HG02678 (cell line): ENCODE results near the gene F7.

ENCODE experiments used
- ATAC-seq: cut with Tn5 transposase; IDR thresholded peaks from one replicate; pipeline ENCODE4 v1.9.1; 2021; ENCODE audit warnings: mild to moderate bottlenecking, moderate library complexity; ENCODE audit not compliant: unreplicated experiment

Gene F7

DNA sequence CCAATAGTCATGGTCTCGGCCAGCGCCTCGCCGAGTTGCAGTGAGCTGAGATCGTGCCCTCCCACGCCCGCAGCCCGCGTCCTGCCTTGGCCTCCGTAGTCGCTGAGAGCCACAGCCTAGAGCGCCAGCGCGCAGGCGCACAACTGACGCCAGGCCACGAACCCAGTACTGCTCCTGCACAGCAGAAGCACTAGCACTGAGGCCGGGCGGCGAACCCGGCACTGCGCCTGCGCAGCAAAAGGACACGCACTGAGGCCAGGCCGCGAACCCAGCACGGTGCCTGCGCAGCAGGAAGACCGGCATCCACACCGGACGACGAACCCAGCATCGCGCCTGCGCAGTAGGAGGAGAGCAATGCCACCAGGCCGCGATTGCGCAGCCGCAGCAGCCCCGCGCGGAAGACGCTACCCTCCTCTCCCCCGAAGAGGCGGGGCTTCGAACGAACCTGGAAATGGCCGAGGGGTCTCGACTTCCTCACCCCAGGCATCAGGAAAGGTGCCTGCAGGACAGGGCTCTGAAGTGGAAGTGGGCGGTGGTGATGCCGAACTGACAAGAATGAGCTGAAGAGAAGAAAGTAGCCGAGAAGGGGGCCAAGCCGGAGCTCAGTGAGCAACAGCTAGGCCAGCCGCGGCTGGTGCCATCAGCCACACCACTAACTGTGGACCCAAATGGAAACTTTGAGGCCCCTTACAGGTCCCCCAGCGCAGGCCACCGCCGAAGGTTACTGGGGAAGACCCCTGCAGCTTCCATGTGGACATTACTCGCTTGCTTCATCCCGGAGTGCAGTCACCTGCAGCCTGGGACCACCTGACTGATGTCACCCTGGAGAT, 24.5 kb downstream of the F7 start:
- no peak for ATAC-seq

DNA sequence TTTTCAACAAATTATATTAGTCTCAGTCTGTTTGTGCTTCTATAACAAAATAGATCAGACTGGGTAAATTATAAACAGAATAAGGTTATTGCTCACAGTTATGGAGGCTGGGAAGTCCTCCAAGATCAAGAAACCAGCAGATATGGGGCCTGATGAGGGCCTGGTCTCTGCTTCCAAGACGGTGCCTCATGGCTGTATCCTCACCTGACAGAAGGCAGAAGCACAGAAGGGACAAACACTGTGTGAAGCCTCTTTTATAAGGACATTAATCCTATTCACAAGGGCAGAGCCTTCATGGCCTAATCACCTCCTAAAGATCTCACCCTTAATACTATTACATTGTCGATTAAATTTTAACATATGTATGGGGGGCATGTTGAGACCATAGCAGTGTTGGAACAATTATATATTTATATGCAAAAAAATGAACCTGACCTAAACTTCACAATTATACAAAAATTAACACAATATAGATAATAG, 29.7 kb downstream of the F7 start:
- ATAC-seq = no peak

GRCh38 chr13:113137691-113138298, 32.2 kb downstream of the F7 start:
- no peak for ATAC-seq

DNA sequence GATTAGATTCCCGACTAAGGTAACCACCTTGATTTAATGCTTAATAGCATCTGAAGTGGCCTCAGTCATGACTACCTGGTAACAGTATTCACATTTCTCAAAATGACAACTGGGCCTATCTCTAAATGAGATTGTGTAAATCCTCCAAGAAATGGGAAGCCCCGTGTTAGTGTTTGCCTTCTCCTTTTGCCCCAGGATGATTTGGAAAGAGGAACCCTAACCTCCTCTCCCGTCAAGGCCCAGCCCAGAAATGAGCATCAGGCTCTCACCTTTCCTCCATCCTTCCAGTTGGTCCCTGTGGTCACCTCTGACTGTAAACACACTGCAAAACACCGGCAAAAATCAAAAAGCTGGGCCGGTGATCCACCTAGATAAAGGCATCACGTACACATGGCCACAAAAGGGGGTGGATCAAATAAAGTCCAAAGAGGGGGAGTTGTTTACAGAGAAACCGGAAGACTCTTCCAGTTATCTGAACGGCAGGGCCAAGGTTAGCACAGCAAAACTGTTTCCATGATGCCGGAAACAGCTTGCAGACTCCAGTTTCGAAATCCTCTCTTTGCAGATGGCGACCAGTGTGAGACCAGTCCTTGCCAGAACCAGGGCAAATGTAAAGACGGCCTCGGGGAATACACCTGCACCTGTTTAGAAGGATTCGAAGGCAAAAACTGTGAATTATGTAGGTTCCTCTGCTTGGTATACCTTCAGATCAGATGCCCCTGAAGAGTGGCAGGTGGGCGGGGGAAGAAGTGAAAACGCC, 33.4 kb downstream of the F7 start:
- ATAC-seq = no peak

GRCh38 chr13:113139577-113139976, 34.0 kb downstream of the F7 start:
- ATAC-seq = no peak

DNA sequence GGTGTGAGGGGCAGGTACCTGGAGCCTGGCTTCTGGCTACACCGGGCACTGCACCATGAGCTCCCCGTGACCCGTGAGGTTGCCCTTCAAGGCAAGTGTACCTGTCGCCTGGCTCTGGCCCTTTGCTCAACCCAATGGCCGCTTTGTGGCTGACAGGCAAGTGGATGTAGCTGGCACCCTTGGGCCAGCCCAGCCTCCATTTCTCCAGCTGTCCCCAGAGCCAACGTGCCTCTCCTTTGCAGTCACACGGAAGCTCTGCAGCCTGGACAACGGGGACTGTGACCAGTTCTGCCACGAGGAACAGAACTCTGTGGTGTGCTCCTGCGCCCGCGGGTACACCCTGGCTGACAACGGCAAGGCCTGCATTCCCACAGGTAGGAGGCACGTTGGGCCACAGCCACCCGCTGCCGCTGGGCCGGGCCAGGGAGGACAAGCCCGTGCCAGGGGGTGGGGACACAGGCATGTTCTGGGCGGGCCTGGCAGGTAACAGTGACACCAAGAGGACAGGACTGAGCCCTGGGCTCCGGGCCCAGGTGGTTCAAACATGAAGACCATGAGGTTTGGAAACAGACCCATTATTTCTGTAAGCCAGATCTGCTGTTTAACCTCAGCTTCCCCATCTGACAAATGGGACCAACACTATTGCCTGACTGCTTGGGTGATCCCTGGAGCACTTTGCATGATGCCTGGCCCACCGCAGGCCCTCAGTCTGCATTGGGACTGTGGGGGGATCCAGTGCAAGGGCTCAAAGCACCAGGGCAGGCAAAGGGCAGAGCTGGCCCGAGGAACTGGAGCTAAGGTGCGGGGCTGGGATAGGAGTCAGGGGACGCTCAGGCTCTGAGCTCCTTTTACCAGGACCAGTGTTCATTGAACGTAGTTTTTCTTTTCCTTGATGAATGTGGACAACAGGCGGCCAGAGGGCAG, 35.3 kb downstream of the F7 start:
- no peak for ATAC-seq

DNA sequence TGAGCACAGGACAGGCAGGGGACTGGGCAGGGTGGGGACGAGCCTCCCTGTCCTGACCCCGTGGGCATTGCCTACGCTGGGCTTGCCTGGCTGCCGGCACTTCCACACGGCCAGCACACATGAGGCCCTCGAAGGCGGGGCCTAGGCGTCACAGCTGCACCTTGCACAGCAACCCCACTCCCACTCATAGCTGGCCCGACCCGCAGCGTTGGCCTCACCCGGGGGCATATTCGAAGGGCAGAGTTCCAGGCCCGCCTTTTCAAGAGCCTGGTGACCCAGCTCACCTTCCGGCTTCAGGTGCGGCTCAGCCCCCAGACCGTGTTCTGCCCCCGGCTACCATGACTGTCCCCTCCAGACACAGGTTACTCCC, 36.0 kb downstream of the F7 start:
- no peak for ATAC-seq

- no peak for ATAC-seq
These were observed 37.3 kb downstream of the F7 start for GRCh38 chr13:113142876-113143275.

DNA sequence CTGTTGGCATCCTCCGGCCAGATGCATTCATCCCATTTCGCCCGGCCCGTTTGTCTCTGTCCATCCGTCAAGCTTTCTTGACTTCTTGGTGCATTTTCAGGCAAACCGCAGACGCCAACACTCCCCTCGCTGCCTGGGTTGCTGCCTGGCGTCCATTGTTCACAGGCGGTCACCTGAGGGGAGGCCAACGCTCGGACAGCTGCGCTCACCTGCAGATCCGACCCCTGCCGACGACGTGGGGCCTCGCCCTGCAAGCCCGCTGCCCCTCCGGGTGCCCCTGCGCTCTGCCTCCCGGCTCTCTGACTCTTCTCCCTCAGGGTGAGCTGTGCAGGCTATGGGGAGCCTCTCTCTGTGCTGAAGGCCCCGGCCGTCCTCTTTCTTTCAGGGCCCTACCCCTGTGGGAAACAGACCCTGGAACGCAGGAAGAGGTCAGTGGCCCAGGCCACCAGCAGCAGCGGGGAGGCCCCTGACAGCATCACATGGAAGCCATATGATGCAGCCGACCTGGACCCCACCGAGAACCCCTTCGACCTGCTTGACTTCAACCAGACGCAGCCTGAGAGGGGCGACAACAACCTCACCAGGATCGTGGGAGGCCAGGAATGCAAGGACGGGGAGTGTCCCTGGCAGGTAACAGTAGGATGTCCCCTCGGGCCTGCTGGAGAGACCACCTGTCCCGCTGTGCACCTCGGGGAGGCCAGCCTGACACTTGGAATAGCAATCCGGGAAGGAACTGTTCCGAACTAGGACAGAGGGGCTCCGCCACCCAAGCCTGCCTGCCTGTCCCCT, 38.1 kb downstream of the F7 start:
- no peak for ATAC-seq

DNA sequence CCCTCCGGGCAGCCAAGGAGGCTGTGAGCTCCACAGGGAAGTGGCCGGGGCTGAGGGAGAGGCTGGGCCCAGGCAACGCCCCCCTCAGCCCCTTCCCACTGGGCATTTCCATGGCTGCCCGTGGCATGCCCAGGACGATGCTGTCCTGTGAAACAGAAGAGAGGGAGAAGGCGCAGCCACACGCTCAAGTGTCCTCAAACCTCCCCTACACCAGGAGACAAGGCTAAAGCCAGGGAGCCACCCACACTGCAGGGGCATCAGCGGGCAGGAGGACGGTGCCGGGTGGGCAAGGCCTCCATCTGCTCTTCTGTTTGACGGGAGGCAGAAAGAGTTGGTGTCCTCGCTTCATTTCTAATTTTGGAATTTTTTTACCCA, 38.7 kb downstream of the F7 start:
- ATAC-seq = no peak

GRCh38 chr13:113145496-113145895, 39.9 kb downstream of the F7 start:
- no peak for ATAC-seq

GRCh38 chr13:113145911-113146598, 40.5 kb downstream of the F7 start:
- no peak for ATAC-seq

GRCh38 chr13:113146750-113147149, 41.2 kb downstream of the F7 start:
- ATAC-seq = no peak

DNA sequence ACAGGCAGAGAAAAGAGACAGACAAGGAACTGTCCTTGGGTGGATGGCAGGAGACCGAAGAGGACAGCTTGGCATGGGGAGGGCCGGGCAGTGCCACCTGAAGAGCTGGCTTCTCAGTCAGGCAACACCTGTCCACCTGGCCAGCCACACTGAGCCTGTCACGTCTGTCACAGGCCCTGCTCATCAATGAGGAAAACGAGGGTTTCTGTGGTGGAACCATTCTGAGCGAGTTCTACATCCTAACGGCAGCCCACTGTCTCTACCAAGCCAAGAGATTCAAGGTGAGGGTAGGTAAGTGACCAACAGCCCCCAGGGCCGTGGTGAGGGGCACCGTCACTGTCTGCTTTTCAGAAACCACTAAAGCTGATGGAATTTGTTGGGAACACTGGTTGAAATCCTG, 41.6 kb downstream of the F7 start:
- no peak for ATAC-seq

- no peak for ATAC-seq
These were observed 42.8 kb downstream of the F7 start for GRCh38 chr13:113148407-113148806.

- ATAC-seq = no peak
These were observed 43.4 kb downstream of the F7 start for GRCh38 chr13:113148940-113149503.

DNA sequence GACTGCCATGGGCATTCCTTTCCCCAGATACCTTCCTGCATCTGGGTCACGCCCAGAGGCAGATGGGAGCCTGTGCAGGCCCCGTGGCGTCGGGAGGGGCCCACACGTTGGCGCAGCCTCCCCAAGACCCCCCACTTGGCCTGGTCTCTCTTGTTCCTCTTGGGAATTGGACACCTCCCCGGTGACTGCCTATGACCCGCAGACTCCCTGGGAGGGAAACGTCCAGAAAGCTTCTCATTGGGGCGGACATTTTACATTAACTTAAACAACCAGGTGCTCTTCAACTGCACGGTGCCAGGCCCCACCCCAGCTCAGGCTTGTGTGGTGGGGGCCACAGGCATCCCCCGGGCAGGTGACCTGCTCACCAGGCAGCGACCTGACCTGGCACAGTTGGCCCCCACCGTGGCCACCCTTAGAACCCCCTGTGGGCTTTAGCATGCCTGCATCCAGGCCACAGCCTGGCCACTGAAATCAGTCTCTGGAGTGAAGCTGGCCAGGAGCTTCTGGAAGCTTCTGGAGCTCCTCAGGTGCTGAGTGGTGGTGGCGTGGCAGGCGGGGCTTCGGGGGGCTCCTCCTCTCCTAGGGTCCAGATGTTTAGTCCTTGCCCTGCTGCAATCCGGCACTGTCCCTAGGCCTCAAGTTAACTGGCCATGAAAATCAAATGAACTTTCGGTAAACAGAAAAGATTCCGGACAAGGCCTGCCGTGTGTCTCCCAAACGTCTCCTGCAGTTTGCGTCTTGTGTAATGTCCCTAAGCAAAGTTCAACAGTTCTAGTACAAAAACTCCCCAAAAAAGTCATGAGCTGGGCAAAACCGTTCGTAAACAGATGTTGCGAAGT, 44.3 kb downstream of the F7 start:
- ATAC-seq = no peak
